Hepatocyte (in vitro differentiated cells): ENCODE results near the gene CEP70. TPM values are rescaled to one million over a fixed set of nuclear protein-coding genes. Genes with fewer than 3 reads are reported as not detected.

Experiments
- DNase-seq: peaks from one replicate; pipeline ENCODE4 v3.0.0-alpha.2; 2016; ENCODE audit warnings: low spot score
- H2AFZ ChIP-seq: fragments of 200-600 bp; sonication (generic); 2 replicates; pipeline ENCODE4 v1.6.0; 2016; ENCODE audit warnings: antibody characterized with exemption, mild to moderate bottlenecking
- H3K27ac ChIP-seq: fragments of 200-600 bp; sonication (generic); 2 replicates; pipeline ENCODE4 v1.5.1; 2016; ENCODE audit warnings: mild to moderate bottlenecking
- H3K27me3 ChIP-seq: fragments of 200-600 bp; sonication (generic); 2 replicates; pipeline ENCODE4 v1.6.1; 2016
- H3K36me3 ChIP-seq: fragments of 200-600 bp; sonication (generic); replicated peaks from 2 replicates; pipeline ENCODE4 v1.5.1; 2016; ENCODE audit warnings: low read depth; ENCODE audit not compliant: insufficient read depth
- H3K4me1 ChIP-seq: fragments of 200-600 bp; sonication (generic); 2 replicates; pipeline ENCODE4 v1.5.1; 2016; ENCODE audit warnings: mild to moderate bottlenecking, moderate library complexity; ENCODE audit not compliant: insufficient read depth
- H3K4me2 ChIP-seq: fragments of 200-600 bp; sonication (generic); 2 replicates; pipeline ENCODE4 v1.6.0; 2016
- H3K4me3 ChIP-seq: fragments of 200-600 bp; sonication (generic); 2 replicates; pipeline ENCODE4 v1.5.1; 2016; ENCODE audit warnings: mild to moderate bottlenecking
- H3K79me2 ChIP-seq: fragments of 200-600 bp; sonication (generic); 2 replicates; pipeline ENCODE4 v1.6.0; 2017; ENCODE audit warnings: mild to moderate bottlenecking
- H3K9me2 ChIP-seq: fragments of 200-600 bp; sonication (generic); replicated peaks from 2 replicates; pipeline ENCODE4 v1.6.0; 2017; ENCODE audit warnings: mild to moderate bottlenecking; ENCODE audit not compliant: insufficient read depth
- H3K9me3 ChIP-seq: fragments of 200-600 bp; sonication (generic); 2 replicates; pipeline ENCODE4 v1.5.1; 2016; ENCODE audit warnings: low read depth, mild to moderate bottlenecking
- H4K20me1 ChIP-seq: fragments of 200-600 bp; sonication (generic); 2 replicates; pipeline ENCODE4 v1.6.0; 2016; ENCODE audit warnings: mild to moderate bottlenecking; ENCODE audit not compliant: insufficient read depth, poor library complexity, severe bottlenecking
- CTCF ChIP-seq: fragments of 200-600 bp; sonication (generic); IDR thresholded peaks from 2 replicates; pipeline ENCODE4 v1.5.1; 2016; ENCODE audit warnings: antibody characterized with exemption, mild to moderate bottlenecking; ENCODE audit not compliant: poor library complexity
- EZH2 ChIP-seq: fragments of 200-600 bp; sonication (generic); IDR thresholded peaks from 2 replicates; pipeline ENCODE4 v1.6.1; 2016; ENCODE audit warnings: antibody characterized with exemption, mild to moderate bottlenecking, borderline replicate concordance
- EZH2phosphoT487 ChIP-seq: fragments of 200-600 bp; sonication (generic); IDR thresholded peaks from one replicate; pipeline ENCODE4 v1.6.1; 2018; ENCODE audit warnings: antibody characterized with exemption, mild to moderate bottlenecking, low read depth, moderate library complexity; ENCODE audit not compliant: unreplicated experiment, severe bottlenecking
- WGBS: methylation state at CpG from one replicate; pipeline ENCODE4 v1.1.6; 2016; ENCODE audit warnings: low lambda C conversion rate; ENCODE audit errors: missing lambda C conversion rate; 5-methylcytosine and 5-hydroxymethylcytosine counted together
- polyA plus RNA-seq: library from polyadenylated mRNA; unstranded; fragments of >200 nt; fragmentation: Nextera tagmentation; extraction: Ambion mirVana; gene quantifications from 2 replicates; pipeline ENCODE4 v1.2.1, GENCODE V29; 2016
- total RNA-seq: library from RNA; depleted of rRNA; stranded (reverse); fragments of >200 nt; gene quantifications from 2 replicates; pipeline ENCODE4 v1.2.3, GENCODE V29; 2014

Gene CEP70
- total and polyA plus RNA-seq, 2 experiments from 2014 or later: 12.2 to 25.4 TPM

GRCh38 chr3:138465925-138466324, 128.1 kb downstream of the CEP70 start:
- no peaks in the 10 kb centered on the region for H3K9me3 ChIP-seq
- 52% methylated on average over 2 of the region's 2 CpGs for WGBS
- H3K9me2 ChIP-seq: no peaks in the 10 kb centered on the region
- no peaks in the 10 kb centered on the region for H3K79me2 ChIP-seq
- H3K4me3 ChIP-seq: no peak overlapping the region
- H3K4me1 ChIP-seq: no peaks in the 10 kb centered on the region
- no peak overlapping the region for H3K27ac ChIP-seq
- no peak overlapping the region for H2AFZ ChIP-seq
- no peak overlapping the region for H3K4me2 ChIP-seq
- no peaks in the 10 kb centered on the region for H3K36me3 ChIP-seq
- H4K20me1 ChIP-seq: no peaks in the 10 kb centered on the region
- no peak for DNase-seq
- no peaks in the 10 kb centered on the region for H3K27me3 ChIP-seq
- TF ChIP-seq EZH2 (no peak), CTCF (no peak), EZH2phosphoT487 (no peak)

- H4K20me1 ChIP-seq: no peaks in the 10 kb centered on the region
- H3K79me2 ChIP-seq: no peaks in the 10 kb centered on the region
- no peaks in the 10 kb centered on the region for H3K27me3 ChIP-seq
- no peaks in the 10 kb centered on the region for H3K4me1 ChIP-seq
- no peak for DNase-seq
- no peak overlapping the region for H2AFZ ChIP-seq
- H3K36me3 ChIP-seq: no peaks in the 10 kb centered on the region
- TF ChIP-seq CTCF (no peak), EZH2 (no peak), EZH2phosphoT487 (no peak)
- no peaks in the 10 kb centered on the region for H3K9me2 ChIP-seq
- H3K9me3 ChIP-seq: no peaks in the 10 kb centered on the region
- no peak overlapping the region for H3K4me3 ChIP-seq
- 100% methylated on average over 3 of the region's 3 CpGs for WGBS
- no peak overlapping the region for H3K27ac ChIP-seq
- H3K4me2 ChIP-seq: no peak overlapping the region
Observed at GRCh38 chr3:138465451-138465850, 128.6 kb downstream of the CEP70 start.

GRCh38 chr3:138464491-138464860, 129.6 kb downstream of the CEP70 start:
- Histone ChIP-seq H3K27me3 (no peaks in the 10 kb centered on the region), H3K27ac (no peak overlapping the region), H4K20me1 (no peaks in the 10 kb centered on the region), H3K79me2 (no peaks in the 10 kb centered on the region), H3K4me3 (no peak overlapping the region), H3K9me3 (no peaks in the 10 kb centered on the region), H3K9me2 (no peaks in the 10 kb centered on the region), H3K4me1 (no peaks in the 10 kb centered on the region), H3K4me2 (no peak overlapping the region), H3K36me3 (no peaks in the 10 kb centered on the region), H2AFZ (no peak overlapping the region)
- WGBS: 84% methylated on average over 2 of the region's 2 CpGs
- no peak for DNase-seq
- TF ChIP-seq EZH2: no peak
- no peak for TF ChIP-seq CTCF
- TF ChIP-seq EZH2phosphoT487: no peak

- Histone ChIP-seq H3K9me3 (no peaks in the 10 kb centered on the region), H3K36me3 (no peaks in the 10 kb centered on the region), H3K79me2 (no peaks in the 10 kb centered on the region), H3K27me3 (no peaks in the 10 kb centered on the region), H3K4me2 (no peak overlapping the region), H3K4me3 (no peak overlapping the region), H2AFZ (no peak overlapping the region), H4K20me1 (no peaks in the 10 kb centered on the region), H3K27ac (no peak overlapping the region), H3K9me2 (no peaks in the 10 kb centered on the region), H3K4me1 (no peaks in the 10 kb centered on the region)
- DNase-seq: no peak
- TF ChIP-seq EZH2 (no peak), EZH2phosphoT487 (no peak), CTCF (no peak)
- WGBS: 93% methylated on average over 6 of the region's 6 CpGs
Observed at GRCh38 chr3:138463724-138464490, 130.2 kb downstream of the CEP70 start.
